Stimulated activated CD4-positive, alpha-beta T cell treated with anti-CD3 and anti-CD28 coated beads, Interleukin-1b, Interleukin-23, amount 100 ng/mL, for 4 hours (primary cell): ENCODE measurements around the gene CNTN4.
"Not testable (repeated sequence)": the region's sequence is repeated elsewhere in the genome, so short reads cannot be mapped to it uniquely, and the experiment has no call there.

ENCODE experiments used
- DNase-seq, 2 donors: peaks; one replicate each; pipeline ENCODE4 v3.0.0-alpha.2; 2020; ENCODE audit warnings: low read depth in 2 of 2

Gene CNTN4

DNA sequence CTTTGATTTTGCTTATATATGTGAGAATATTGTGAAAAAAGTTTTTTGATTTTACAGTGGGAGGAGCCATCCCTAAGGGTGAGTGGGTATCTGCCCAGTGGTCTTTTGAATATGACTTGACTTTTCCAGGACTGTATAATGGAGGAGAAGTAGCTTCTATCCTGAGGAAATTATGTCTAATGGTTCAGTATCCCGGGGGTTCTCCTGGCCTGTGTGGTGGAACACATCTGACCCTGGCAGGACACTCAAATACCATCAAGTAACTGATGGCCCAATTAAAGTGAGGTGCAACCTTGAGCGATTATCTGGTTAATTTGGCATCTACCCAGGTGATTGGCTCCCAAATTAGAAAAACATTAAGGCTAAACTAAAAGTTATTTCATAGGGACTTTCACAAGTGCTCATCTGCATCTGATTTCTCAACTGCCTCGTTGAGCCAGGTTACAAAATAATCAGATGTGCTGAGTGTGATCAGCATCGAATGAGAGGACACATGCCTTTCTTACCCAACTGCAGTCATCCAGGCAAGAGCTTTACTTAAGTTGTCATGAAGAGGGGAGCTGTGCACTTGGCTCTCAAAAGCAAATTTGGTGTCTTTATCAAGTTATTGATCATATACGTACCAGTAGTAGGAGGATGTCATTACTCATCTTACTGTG, 810.2 kb downstream of the CNTN4 start:
- DNase-seq, result no peak

DNA sequence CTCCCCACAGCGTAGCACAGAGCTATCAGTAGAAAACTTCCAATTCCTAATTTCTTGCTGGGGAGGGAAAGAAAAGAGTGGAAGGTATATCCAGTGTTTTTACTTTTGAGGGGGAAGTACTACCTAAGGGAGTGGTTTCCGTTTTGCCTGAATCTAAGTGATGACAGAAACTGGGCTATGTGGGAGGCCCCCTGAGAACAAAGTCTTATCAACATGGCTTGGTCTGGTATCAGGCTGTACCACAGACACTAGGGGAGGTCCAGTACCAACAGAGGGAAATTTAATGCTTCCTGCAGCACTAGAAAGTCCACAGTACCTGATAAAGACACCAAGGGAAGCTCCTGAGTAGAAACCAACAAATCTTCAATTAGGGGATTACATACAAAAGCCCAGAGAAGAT, 812.3 kb downstream of the CNTN4 start:
- no peak for DNase-seq

- no peak for DNase-seq
Measured at GRCh38 chr3:2915826-2916225, 817.2 kb downstream of the CNTN4 start.

GRCh38 chr3:2916640-2917039, 818.0 kb downstream of the CNTN4 start:
- not testable (repeated sequence) for DNase-seq

- DNase-seq, result no peak
Measured at GRCh38 chr3:2920103-2920502, 821.4 kb downstream of the CNTN4 start.

DNA sequence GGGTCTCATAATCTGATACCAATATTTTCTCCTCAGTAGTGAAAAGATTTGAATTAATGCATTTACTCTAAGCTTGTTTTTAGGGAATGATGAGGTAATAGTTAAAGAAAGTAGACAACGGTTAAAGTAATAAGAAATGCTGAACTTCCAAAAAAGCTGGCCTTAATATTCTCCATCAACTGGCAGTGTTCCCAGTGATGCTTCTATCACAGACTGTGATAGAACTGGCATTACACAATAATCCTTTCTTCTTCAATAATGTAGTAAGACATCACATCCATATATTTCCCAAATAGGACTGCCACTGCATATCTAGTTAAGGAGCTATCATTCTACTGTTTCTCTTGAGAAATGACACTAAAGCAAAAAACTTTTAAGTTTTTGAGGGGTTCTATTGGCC, 822.8 kb downstream of the CNTN4 start:
- DNase-seq, result no peak

DNA sequence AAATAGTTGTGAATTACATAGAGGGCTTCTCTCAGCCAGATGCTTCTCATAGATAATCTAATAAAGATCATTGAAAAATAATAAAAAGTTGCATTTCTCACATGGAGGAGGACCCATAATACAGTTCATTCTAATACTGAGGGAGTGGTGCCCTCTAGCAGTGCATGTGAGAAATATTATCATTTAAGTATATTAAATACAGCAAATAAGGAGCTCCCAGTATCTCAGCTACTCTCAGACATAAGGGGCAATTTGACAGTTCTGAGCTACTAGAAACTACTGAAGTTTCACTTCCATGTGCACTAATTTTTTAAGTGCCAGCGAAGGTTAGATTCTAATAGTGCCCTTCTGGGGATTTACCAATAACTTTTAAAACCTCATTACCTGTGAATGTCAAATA, 823.2 kb downstream of the CNTN4 start:
- no peak for DNase-seq

GRCh38 chr3:2923390-2923789, 824.7 kb downstream of the CNTN4 start:
- DNase-seq, result no peak

DNA sequence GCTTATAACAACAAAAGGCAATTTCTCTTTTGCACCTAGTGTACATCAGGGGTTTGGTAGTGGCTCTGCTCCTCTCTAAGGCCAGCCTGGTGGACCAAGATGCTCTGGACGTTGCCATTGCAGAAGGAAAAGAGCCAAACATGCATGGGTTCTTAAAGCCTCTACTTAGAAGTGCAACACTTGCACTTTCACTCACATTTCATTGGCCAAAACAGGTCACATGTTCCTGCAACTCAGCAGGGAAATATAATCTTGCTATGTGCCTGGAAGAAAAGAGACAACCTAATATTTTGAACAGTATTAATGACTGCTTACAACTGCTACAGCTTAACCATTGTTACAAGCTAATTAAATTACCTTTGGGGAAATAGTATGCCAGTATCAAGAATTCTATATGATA, 828.6 kb downstream of the CNTN4 start:
- no peak for DNase-seq

- no peak for DNase-seq
Measured at GRCh38 chr3:2929574-2929973, 830.9 kb downstream of the CNTN4 start.

DNA sequence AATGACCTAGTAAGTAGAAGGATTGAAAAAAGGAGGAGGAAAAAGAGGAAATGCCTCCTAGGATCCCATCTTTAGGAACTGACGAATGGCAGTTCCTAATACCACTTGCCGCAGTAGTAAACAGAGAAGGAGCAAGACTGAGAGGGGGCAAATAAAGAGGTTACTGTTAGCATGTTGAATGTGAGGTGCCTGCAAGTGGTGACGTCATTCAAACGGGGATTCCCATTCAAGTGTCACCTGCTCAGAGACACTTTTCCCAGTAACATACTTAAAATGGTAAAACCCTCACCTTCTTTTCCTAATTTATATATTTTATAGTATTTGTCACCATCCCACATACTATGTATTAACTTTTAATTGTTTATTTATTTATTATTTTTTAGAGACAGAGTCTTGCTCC, 832.6 kb downstream of the CNTN4 start:
- DNase-seq, result no peak

- DNase-seq, result no peak
Measured at GRCh38 chr3:2934541-2934940, 835.9 kb downstream of the CNTN4 start.

GRCh38 chr3:2937055-2937454, 838.4 kb downstream of the CNTN4 start:
- no peak for DNase-seq

- DNase-seq, result no peak
Measured at GRCh38 chr3:2937592-2937991, 838.9 kb downstream of the CNTN4 start.

- no peak for DNase-seq
Measured at GRCh38 chr3:2938711-2939110, 840.0 kb downstream of the CNTN4 start.

DNA sequence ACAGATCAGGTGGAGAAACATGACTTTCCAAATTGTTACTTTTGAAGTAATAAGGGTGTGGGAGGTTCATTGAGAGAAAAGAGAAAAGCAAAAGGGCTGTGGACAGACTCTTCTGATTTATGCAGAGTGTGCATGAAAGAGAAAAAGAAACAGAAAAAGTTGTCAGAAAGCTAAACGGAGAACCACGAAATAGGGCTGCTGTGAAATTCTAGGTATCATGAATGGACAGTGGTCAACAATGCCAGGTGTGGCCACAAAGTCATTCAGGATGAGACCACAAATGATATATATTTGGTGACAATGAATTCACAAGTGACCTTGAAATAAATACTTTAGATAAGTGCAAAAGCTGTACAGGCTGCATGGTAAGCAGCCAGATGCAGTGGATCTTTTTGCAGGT, 841.4 kb downstream of the CNTN4 start:
- DNase-seq, result no peak

- DNase-seq, result no peak
Measured at GRCh38 chr3:2944628-2945027, 846.0 kb downstream of the CNTN4 start.

- DNase-seq, result no peak
Measured at GRCh38 chr3:2945121-2945520, 846.5 kb downstream of the CNTN4 start.

DNA sequence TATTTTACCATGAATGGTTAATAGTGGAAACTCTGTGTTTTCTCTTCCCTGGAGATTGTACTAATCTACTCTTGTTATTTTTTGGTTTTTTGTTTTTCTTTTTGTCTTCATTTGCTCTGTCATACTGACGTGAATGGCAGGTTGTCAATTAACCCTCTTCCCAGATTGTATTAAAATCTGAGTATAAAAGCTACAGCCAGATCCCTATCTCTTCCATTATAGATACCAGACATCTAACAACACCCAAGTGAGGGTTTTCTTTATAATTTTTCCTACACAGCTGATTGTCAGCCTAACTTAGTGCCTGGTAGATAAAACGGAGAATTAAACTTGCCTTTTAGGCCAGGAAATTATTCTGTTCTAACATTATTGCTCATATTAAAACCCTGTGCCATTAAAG, 848.9 kb downstream of the CNTN4 start:
- DNase-seq, result no peak

GRCh38 chr3:2948882-2949281, 850.2 kb downstream of the CNTN4 start:
- DNase-seq, result no peak

GRCh38 chr3:2950159-2950558, 851.5 kb downstream of the CNTN4 start:
- no peak for DNase-seq

DNA sequence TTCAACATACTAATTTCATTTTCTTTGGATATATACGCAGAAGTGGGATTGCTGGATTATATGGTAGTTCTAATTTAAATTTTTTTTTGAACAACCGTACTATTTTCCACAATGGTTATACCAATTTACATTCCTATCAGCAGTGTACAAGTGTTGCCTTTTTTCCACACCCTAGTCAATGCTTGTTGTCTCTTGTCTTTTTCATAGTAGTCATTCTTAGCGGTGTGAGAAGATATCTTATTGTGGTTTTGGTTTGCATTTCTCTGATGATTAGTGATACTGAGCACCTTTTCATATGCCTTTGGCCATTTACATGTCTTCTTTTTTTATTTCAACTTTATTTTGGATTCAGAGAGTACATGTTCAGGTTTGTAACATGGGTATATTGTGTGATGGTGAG, 858.4 kb downstream of the CNTN4 start:
- no peak for DNase-seq

GRCh38 chr3:2958551-2958950, 859.9 kb downstream of the CNTN4 start:
- DNase-seq, result no peak

GRCh38 chr3:2961576-2961975, 862.9 kb downstream of the CNTN4 start:
- DNase-seq, result no peak
